Stimulated activated CD8-positive, alpha-beta memory T cell treated with anti-CD3 and anti-CD28 coated beads, Interleukin-2, amount 100 ng/mL, for 1 hour (primary cell): ENCODE results near the gene SLC6A12.

Source experiments
- DNase-seq, 2 donors: peaks; one replicate each; pipeline ENCODE4 v3.0.0-alpha.2; 2020; ENCODE audit warnings: low read depth in 2 of 2

Gene SLC6A12

GRCh38 chr12:163406-163986, 50.5 kb downstream of the SLC6A12 start:
- no peak for DNase-seq

- DNase-seq, result no peak
Measured at GRCh38 chr12:162467-163307, 51.3 kb downstream of the SLC6A12 start.

- no peak for DNase-seq
Measured at GRCh38 chr12:161823-162222, 52.1 kb downstream of the SLC6A12 start.

- DNase-seq, result no peak
Measured at GRCh38 chr12:160858-161257, 53.1 kb downstream of the SLC6A12 start.

- DNase-seq, result no peak
Measured at GRCh38 chr12:159156-159782, 54.7 kb downstream of the SLC6A12 start.

GRCh38 chr12:157644-158043, 56.3 kb downstream of the SLC6A12 start:
- DNase-seq, result no peak

- no peak for DNase-seq
Measured at GRCh38 chr12:156945-157344, 57.0 kb downstream of the SLC6A12 start.

- no peak for DNase-seq
Measured at GRCh38 chr12:155646-156045, 58.3 kb downstream of the SLC6A12 start.

- DNase-seq, result no peak
Measured at GRCh38 chr12:155006-155405, 59.0 kb downstream of the SLC6A12 start.

- DNase-seq, result no peak
Measured at GRCh38 chr12:154058-154457, 59.9 kb downstream of the SLC6A12 start.

GRCh38 chr12:153080-153746, 60.7 kb downstream of the SLC6A12 start:
- peak in 1 of 2 donors; percentile 19 for DNase-seq

GRCh38 chr12:152440-152839, 61.5 kb downstream of the SLC6A12 start:
- no peak for DNase-seq

GRCh38 chr12:151579-151978, 62.4 kb downstream of the SLC6A12 start:
- DNase-seq, result no peak

GRCh38 chr12:148676-149416, 65.1 kb downstream of the SLC6A12 start:
- DNase-seq, result no peak

- DNase-seq, result no peak
Measured at GRCh38 chr12:147242-147641, 66.7 kb downstream of the SLC6A12 start.

- DNase-seq, result no peak
Measured at GRCh38 chr12:145369-145960, 68.5 kb downstream of the SLC6A12 start.

GRCh38 chr12:144650-145284, 69.2 kb downstream of the SLC6A12 start:
- DNase-seq, result no peak

- DNase-seq, result no peak
Measured at GRCh38 chr12:143964-144649, 69.8 kb downstream of the SLC6A12 start.

GRCh38 chr12:140162-140561, 73.8 kb downstream of the SLC6A12 start:
- no peak for DNase-seq
